Gastrocnemius medialis (tissue), 4 donors: Measurements from ENCODE around the gene C2CD4C.
"Not testable (repeated sequence)": the region's sequence is repeated elsewhere in the genome, so short reads cannot be mapped to it uniquely, and the experiment has no call there.

Experiments used
- POLR2A ChIP-seq, 2 donors: fragments of 450-650 bp; IDR thresholded peaks; one replicate each; pipeline ENCODE4 v1.6.1; 2017; ENCODE audit warnings: antibody characterized with exemption in 2 of 2, mild to moderate bottlenecking in 2 of 2, moderate library complexity in 2 of 2
- TF ChIP-seq, protein P1 (sequence below), 5 experiments: fragments of 450-650 bp in 3 of 5; fragments of 200-600 bp in 2 of 5; sonication (generic) in 2 of 5; IDR thresholded peaks in 4 of 5; conservative IDR thresholded peaks in 1 of 5; 1 replicate in 4 of 5; 2 replicates in 1 of 5; pipeline ENCODE4 v1.5.1; 2016 to 2019; ENCODE audit warnings: antibody characterized with exemption in 5 of 5, mild to moderate bottlenecking in 3 of 5, moderate library complexity in 3 of 5

DNA sequence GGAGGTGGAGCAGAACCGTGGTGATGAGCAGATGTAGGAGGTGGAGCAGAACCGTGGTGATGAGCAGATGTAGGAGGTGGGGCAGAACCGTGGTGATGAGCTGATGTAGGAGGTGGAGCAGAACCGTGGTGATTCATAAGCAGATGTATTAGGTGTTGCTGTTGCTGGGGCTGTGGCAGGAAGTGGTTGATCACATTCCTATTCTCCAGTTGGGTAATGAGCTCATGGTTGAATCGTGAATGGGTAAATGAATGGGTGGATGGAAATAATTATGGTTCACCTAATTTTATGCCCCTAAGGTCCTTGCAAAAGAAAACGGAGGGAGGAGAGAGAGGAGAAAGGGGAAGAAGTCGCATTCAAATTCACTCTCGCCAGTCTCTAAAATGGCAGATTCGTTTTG lies 26.4 kb downstream of the C2CD4C start:
- TF ChIP-seq, protein P1, sequence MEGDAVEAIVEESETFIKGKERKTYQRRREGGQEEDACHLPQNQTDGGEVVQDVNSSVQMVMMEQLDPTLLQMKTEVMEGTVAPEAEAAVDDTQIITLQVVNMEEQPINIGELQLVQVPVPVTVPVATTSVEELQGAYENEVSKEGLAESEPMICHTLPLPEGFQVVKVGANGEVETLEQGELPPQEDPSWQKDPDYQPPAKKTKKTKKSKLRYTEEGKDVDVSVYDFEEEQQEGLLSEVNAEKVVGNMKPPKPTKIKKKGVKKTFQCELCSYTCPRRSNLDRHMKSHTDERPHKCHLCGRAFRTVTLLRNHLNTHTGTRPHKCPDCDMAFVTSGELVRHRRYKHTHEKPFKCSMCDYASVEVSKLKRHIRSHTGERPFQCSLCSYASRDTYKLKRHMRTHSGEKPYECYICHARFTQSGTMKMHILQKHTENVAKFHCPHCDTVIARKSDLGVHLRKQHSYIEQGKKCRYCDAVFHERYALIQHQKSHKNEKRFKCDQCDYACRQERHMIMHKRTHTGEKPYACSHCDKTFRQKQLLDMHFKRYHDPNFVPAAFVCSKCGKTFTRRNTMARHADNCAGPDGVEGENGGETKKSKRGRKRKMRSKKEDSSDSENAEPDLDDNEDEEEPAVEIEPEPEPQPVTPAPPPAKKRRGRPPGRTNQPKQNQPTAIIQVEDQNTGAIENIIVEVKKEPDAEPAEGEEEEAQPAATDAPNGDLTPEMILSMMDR (IDR thresholded peaks at IDR 0.05 in 4 of 5, conservative IDR thresholded peaks at IDR 0.05 in 1 of 5), result not testable (repeated sequence)
- not testable (repeated sequence) for TF ChIP-seq POLR2A (IDR thresholded peaks at IDR 0.05)
